ENCODE measurements around the gene PKHD1. TPM values are rescaled to one million over a fixed set of nuclear protein-coding genes. Genes with fewer than 3 reads are reported as not detected.

Gene PKHD1
- total RNA-seq, 4 donors from 2014 or later, result 0.53 to 0.83 (median 0.60) TPM

DNA sequence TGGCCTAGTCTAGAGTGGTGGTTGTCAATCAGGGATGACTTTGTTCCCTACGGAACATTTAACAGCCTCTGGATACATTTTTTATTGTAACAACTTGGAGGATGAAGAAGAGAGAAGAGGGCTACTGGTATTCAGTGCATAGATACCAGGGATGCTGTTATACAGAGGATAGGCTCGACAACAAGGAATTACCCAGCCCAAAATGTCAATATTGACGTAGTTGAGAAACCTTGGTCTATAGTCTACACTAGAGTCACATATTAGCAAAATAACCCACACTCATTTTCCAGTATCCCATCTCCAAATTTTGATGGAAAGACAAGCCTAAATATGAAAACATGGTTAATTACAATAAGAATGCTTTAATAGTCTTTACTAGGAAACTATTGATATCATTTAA is 195.1 kb downstream of the PKHD1 start:
- Histone ChIP-seq H3K27me3 (no peaks in the 10 kb centered on the region), H3K27ac (no peak overlapping the region), H3K4me1 (no peaks in the 10 kb centered on the region), H3K4me3 (no peak overlapping the region), H3K36me3 (no peaks in the 10 kb centered on the region), H3K9me3 (no peaks in the 10 kb centered on the region)
- no peak for DNase-seq
- no peak for TF ChIP-seq POLR2A (IDR thresholded peaks at IDR 0.05)
- TF ChIP-seq CTCF (IDR thresholded peaks at IDR 0.05), result no peak

DNA sequence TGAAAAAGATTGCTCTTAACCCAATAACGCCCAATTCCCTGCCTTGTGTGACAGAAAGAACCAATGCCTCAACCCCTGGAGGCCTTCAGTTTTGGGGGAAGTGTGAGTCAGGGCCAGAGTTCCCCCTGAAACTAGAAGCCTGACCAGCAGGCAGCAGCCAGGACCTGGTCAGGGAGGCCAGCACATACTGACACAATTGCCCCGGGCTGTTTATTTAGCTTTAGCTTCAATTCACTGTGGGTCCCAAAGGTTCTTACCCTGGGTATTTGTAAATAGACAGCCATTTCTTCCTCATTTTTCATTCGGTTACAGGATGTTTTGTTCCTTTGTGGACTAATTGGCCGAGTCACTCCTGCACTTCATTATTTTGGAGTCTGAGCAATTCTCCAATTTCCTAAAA is 195.6 kb downstream of the PKHD1 start:
- no peak overlapping the region for H3K4me3 ChIP-seq
- no peaks in the 10 kb centered on the region for H3K4me1 ChIP-seq

GRCh38 chr6:51887859-51888258 is 199.6 kb downstream of the PKHD1 start:
- H3K9me3 ChIP-seq, result no peaks in the 10 kb centered on the region
- H3K4me1 ChIP-seq, result no peaks in the 10 kb centered on the region
- H3K4me3 ChIP-seq, result no peak overlapping the region
- no peak for DNase-seq
- no peak overlapping the region for H3K27ac ChIP-seq
- no peaks in the 10 kb centered on the region for H3K27me3 ChIP-seq
- TF ChIP-seq POLR2A (IDR thresholded peaks at IDR 0.05) (no peak), CTCF (IDR thresholded peaks at IDR 0.05) (no peak)
- no peaks in the 10 kb centered on the region for H3K36me3 ChIP-seq

More for the DNA sequence above, 195.6 kb downstream of the PKHD1 start:
- Histone ChIP-seq H3K27ac (no peak overlapping the region), H3K9me3 (no peaks in the 10 kb centered on the region), H3K27me3 (no peaks in the 10 kb centered on the region), H3K36me3 (no peaks in the 10 kb centered on the region)
- DNase-seq, result no peak
- TF ChIP-seq POLR2A (IDR thresholded peaks at IDR 0.05) (no peak), CTCF (IDR thresholded peaks at IDR 0.05) (no peak)

GRCh38 chr6:51885957-51886356 is 201.5 kb downstream of the PKHD1 start:
- TF ChIP-seq POLR2A (IDR thresholded peaks at IDR 0.05) (no peak), CTCF (IDR thresholded peaks at IDR 0.05) (no peak)
- H3K9me3 ChIP-seq, result no peaks in the 10 kb centered on the region
- H3K27ac ChIP-seq, result no peak overlapping the region
- H3K4me1 ChIP-seq, result no peaks in the 10 kb centered on the region
- no peaks in the 10 kb centered on the region for H3K27me3 ChIP-seq
- no peaks in the 10 kb centered on the region for H3K36me3 ChIP-seq
- H3K4me3 ChIP-seq, result no peak overlapping the region
- DNase-seq, result no peak

DNA sequence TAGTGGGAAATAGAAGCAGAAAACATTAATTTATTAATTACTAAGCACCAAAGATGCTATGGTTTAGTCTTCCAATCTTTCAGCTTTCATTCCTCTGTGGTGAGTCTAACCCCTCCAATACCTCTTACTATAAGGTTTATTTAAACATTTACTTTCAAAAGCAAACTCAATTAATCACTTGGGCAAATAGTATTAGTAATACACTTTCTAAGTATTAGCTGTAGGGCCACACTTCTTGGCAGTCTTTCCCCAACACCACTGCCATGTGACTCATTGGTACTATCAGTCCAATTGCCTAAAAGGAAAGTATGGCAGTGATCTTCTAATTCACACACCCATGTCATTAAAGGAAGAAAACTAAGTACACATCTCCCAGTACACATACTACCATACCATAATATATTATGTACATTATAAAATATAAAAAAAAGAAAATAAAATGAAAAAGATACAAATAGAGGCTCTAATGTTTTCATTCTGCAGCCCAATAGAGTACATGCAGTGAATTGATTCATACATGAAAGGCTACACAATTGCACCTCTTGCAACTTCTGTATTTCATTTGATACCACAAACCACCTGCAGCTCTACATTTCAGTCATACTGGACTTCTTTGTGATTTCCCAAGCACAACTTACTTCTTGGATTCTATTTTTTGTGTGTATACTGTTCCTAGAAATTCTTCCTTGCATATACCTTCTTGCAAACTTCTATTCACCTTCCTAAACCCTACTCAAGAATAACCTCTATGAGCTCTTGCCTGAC is 218.6 kb downstream of the PKHD1 start:
- no peak for TF ChIP-seq POLR2A (IDR thresholded peaks at IDR 0.05)
- TF ChIP-seq CTCF (IDR thresholded peaks at IDR 0.05), result no peak
- no peaks in the 10 kb centered on the region for H3K36me3 ChIP-seq
- H3K27me3 ChIP-seq, result no peaks in the 10 kb centered on the region
- H3K4me1 ChIP-seq, result no peaks in the 10 kb centered on the region
- H3K9me3 ChIP-seq, result no peaks in the 10 kb centered on the region
- DNase-seq, result no peak
- no peak overlapping the region for H3K27ac ChIP-seq
- H3K4me3 ChIP-seq, result no peak overlapping the region
